Endothelial cell of umbilical vein (primary cell): ENCODE results near the gene PCDHGA1. TPM values are rescaled to one million over a fixed set of nuclear protein-coding genes. Genes with fewer than 3 reads are reported as not detected.

Source experiments
- BruUV-seq: library from RNA; stranded (reverse); fragments of 400-500 nt; replicated peaks from 2 replicates; lab custom pipeline; 2021; lab: Mats Ljungman, UMichigan
- CTCF ChIA-PET: fragments of 300-600, 350-600 bp; sonication (Branson Sonifier 250); formaldehyde crosslinking; loops from one replicate; lab custom pipeline; 2021; ENCODE audit warnings: antibody characterized with exemption, inconsistent platforms; lab: Charles Lee
- POLR2A ChIA-PET: fragments of 300-600, 350-600 bp; sonication (Branson Sonifier 250); formaldehyde crosslinking; loops from one replicate; lab custom pipeline; 2021; ENCODE audit warnings: antibody characterized with exemption, inconsistent platforms; lab: Charles Lee
- DNase-seq: peaks from one replicate; pipeline ENCODE4 v3.0.0-alpha.2; 2011; ENCODE audit warnings: low read depth, low spot score
- FAIRE-seq: peaks from 2 replicates; lab custom pipeline; 2011; peaks lifted over from hg19 to GRCh38; lab: Jason Lieb, UNC
- H2AFZ ChIP-seq: 2 replicates; pipeline ENCODE4 v1.6.0; 2012; ENCODE audit warnings: low read depth, low read length, control low read depth, inconsistent platforms
- H3K27ac ChIP-seq: 2 replicates; pipeline ENCODE4 v1.5.1; 2011; ENCODE audit warnings: low read depth, mild to moderate bottlenecking, control low read depth, low read length, moderate library complexity; ENCODE audit not compliant: insufficient read depth
- H3K27me3 ChIP-seq, 2 experiments: 2 replicates each; pipeline versions ENCODE4 v1.6.0 to v1.6.1; 2011; ENCODE audit warnings: low read length in 2 of 2, mixed read lengths in 1 of 2; ENCODE audit not compliant: control insufficient read depth in 2 of 2, insufficient read depth in 2 of 2
- H3K36me3 ChIP-seq, 2 experiments: 2 replicates in 1 of 2; 3 replicates in 1 of 2; pipeline ENCODE4 v1.5.1; 2011; ENCODE audit warnings: low read length in 2 of 2, mild to moderate bottlenecking in 1 of 2, moderate library complexity in 1 of 2; ENCODE audit not compliant: control insufficient read depth in 2 of 2, insufficient read depth in 2 of 2; ENCODE audit errors: extremely low read depth in 1 of 2
- H3K4me1 ChIP-seq: 3 replicates; pipeline ENCODE4 v1.5.1; 2011; ENCODE audit warnings: mild to moderate bottlenecking, low read length; ENCODE audit not compliant: control insufficient read depth, insufficient read depth; ENCODE audit errors: extremely low read depth
- H3K4me2 ChIP-seq: 2 replicates; pipeline ENCODE4 v1.6.1; 2011; ENCODE audit warnings: low read length, control low read depth, mixed read lengths; ENCODE audit not compliant: insufficient read depth
- H3K4me3 ChIP-seq, 3 experiments: fragments of 200-600 bp in 1 of 3; sonication (generic), shearing (Covaris generic) in 1 of 3; replicated peaks in 1 of 3; 2 replicates each; pipeline ENCODE4 v1.5.1; 2011 to 2016; ENCODE audit warnings: control low read depth in 3 of 3, low read length in 3 of 3, mild to moderate bottlenecking in 2 of 3, inconsistent platforms in 1 of 3, low read depth in 1 of 3, moderate library complexity in 1 of 3; ENCODE audit not compliant: insufficient read depth in 1 of 3
- H3K79me2 ChIP-seq: 2 replicates; pipeline ENCODE4 v1.6.0; 2012; ENCODE audit warnings: low read length, inconsistent platforms; ENCODE audit not compliant: control insufficient read depth, insufficient read depth
- H3K9ac ChIP-seq: replicated peaks from 2 replicates; pipeline ENCODE3; 2011; ENCODE audit warnings: low read length, control low read depth; ENCODE audit not compliant: insufficient read depth; ENCODE audit errors: extremely low read depth
- H3K9me1 ChIP-seq: replicated peaks from 3 replicates; pipeline ENCODE4 v1.6.0; 2011; ENCODE audit warnings: mild to moderate bottlenecking, low read length; ENCODE audit not compliant: control insufficient read depth, insufficient read depth; ENCODE audit errors: extremely low read depth
- H3K9me3 ChIP-seq: replicated peaks from 2 replicates; pipeline ENCODE4 v1.5.1; 2012; ENCODE audit warnings: low read length, inconsistent platforms; ENCODE audit not compliant: control insufficient read depth, insufficient read depth
- H4K20me1 ChIP-seq: replicated peaks from 2 replicates; pipeline ENCODE3; 2011; ENCODE audit warnings: mild to moderate bottlenecking, low read length; ENCODE audit not compliant: control insufficient read depth, insufficient read depth; ENCODE audit errors: extremely low read depth
- CTCF ChIP-seq, 2 donors: IDR thresholded peaks; 1 replicate in 1 of 2; 2 replicates in 1 of 2; pipeline ENCODE4 v1.5.1; 2011; ENCODE audit warnings: low read length in 2 of 2, mild to moderate bottlenecking in 2 of 2, moderate library complexity in 2 of 2, control low read depth in 1 of 2, inconsistent platforms in 1 of 2, low read depth in 1 of 2; ENCODE audit not compliant: insufficient read depth in 1 of 2; ENCODE audit errors: extremely low read depth in 1 of 2
- EZH2 ChIP-seq: IDR thresholded peaks from 2 replicates; pipeline ENCODE4 v1.6.1; 2012; ENCODE audit warnings: borderline replicate concordance, low read depth, mild to moderate bottlenecking, moderate library complexity, low read length, inconsistent platforms; ENCODE audit not compliant: severe bottlenecking
- FOS ChIP-seq: IDR thresholded peaks from 2 replicates; pipeline ENCODE4 v1.6.1; 2011; ENCODE audit warnings: mild to moderate bottlenecking, low read length, moderate library complexity, borderline replicate concordance; ENCODE audit not compliant: insufficient read depth
- GATA2 ChIP-seq: IDR thresholded peaks from 2 replicates; pipeline ENCODE4 v1.7.0; 2011; ENCODE audit warnings: low read depth, mild to moderate bottlenecking, moderate library complexity, mixed read lengths, low read length; ENCODE audit not compliant: insufficient read length, insufficient read depth
- JUN ChIP-seq: IDR thresholded peaks from 2 replicates; pipeline ENCODE4 v1.6.1; 2011; ENCODE audit warnings: borderline replicate concordance, low read depth; ENCODE audit not compliant: insufficient read length, insufficient read depth
- MAX ChIP-seq: IDR thresholded peaks from 2 replicates; pipeline ENCODE4 v1.6.1; 2011; ENCODE audit not compliant: insufficient read depth, insufficient read length
- MYC ChIP-seq: IDR thresholded peaks from one replicate; pipeline ENCODE4 v1.6.1; 2011; ENCODE audit warnings: mild to moderate bottlenecking, low read depth, low read length
- POLR2A ChIP-seq: IDR thresholded peaks from 2 replicates; pipeline ENCODE4 v1.6.1; 2012; ENCODE audit warnings: low read depth, mild to moderate bottlenecking, control low read depth, low read length
- POLR2AphosphoS5 ChIP-seq: IDR thresholded peaks from 2 replicates; pipeline ENCODE4 v1.6.1; 2012; ENCODE audit warnings: low read depth, mild to moderate bottlenecking, control low read depth, low read length, moderate library complexity; ENCODE audit not compliant: insufficient read depth
- dilution Hi-C: fragments of 300-500 bp; cut with MboI; formaldehyde crosslinking; loops from one replicate; pipeline ENCODE4 v1.15.0; 2019; ENCODE audit warnings: low sequenced_read_pairs; ENCODE audit not compliant: extremely low pct_ligation_motif_present
- intact Hi-C: fragments of 100-400 bp; cut with micrococcal nuclease; formaldehyde crosslinking; loops from one replicate; pipeline ENCODE4 v1.10.0; 2022
- polyA plus RNA-seq, 4 experiments: library from polyadenylated mRNA; depleted of rRNA in 3 of 4; stranded (reverse) in 3 of 4; unstranded in 1 of 4; fragments of >200 nt; gene quantifications; 2 replicates each; pipeline versions ENCODE4 v1.2.1 to v1.2.3, GENCODE V29; 2011 to 2012; ENCODE audit warnings: missing spikeins in 1 of 4
- total RNA-seq: library from RNA; stranded (reverse); gene quantifications from 2 replicates; pipeline ENCODE4 v1.2.3, GENCODE V29; 2021

The PCDHGA1 gene
- total and polyA plus RNA-seq, 2 donors (not counting 3 experiments of a cell fraction or from before 2014, with no cell fraction given), result 0.22 to 0.44 TPM

GRCh38 chr5:141421489-141421855, 91.2 kb downstream of the PCDHGA1 start:
- H3K27ac ChIP-seq, result no peak overlapping the region
- peaks cover 8% of the 10 kb centered on the region for H3K9me3 ChIP-seq
- CTCF ChIA-PET, result interaction anchor here (0.6 to 11.3 kb wide), 40 partner anchors 9 to 212 kb away, joined by 3 to 335 read pairs (median 6); partner anchors contain the start of genes DIAPH1, PCDHB12, PCDHGA1 and PCDHGA10
- no peaks in the 10 kb centered on the region for H3K79me2 ChIP-seq
- BruUV-seq, result no TSS peak
- intact Hi-C loops, result loop anchor here (1.0 to 5.0 kb wide), 4 partner anchors 9 to 103 kb away; partner anchors contain the start of genes PCDHGA12, PCDHGA6 and PCDHGB3
- H3K9ac ChIP-seq, result no peak overlapping the region
- peaks cover 15% of the 10 kb centered on the region for H3K4me1 ChIP-seq
- peak overlapping the region; percentile 90 for H3K4me2 ChIP-seq
- DNase-seq (no peak), FAIRE-seq (no peak)
- peak overlapping the region; percentile 84 for H2AFZ ChIP-seq
- TF ChIP-seq FOS (no peak), GATA2 (no peak), MYC (no peak), POLR2AphosphoS5 (no peak), MAX (no peak), CTCF (IDR thresholded peaks at IDR 0.05; ENCODE audit: extremely low read depth in 1 of 2, insufficient read depth in 1 of 2, low read depth in 1 of 2, low read length in 2 of 2) (no peak), JUN (no peak), POLR2A (no peak), EZH2 (no peak)
- no peaks in the 10 kb centered on the region for H4K20me1 ChIP-seq
- POLR2A ChIA-PET, result interaction anchor here (1.9 to 2.2 kb wide), 2 partner anchors 9 to 137 kb away, joined by 8 read pairs; partner anchors contain the start of gene PCDHGA12
- no peaks in the 10 kb centered on the region for H3K36me3 ChIP-seq
- H3K9me1 ChIP-seq, result no peaks in the 10 kb centered on the region
- peak overlapping the region; percentile 39 to 83 (median 66) for H3K4me3 ChIP-seq
- peaks cover 38 to 84% of the 10 kb centered on the region in 2 experiments for H3K27me3 ChIP-seq
- dilution Hi-C loops, result no loop called here
